ENCODE measurements around the gene MICAL2.

GRCh38 chr11:12116425-12117032 is 6.1 kb downstream of the MICAL2 start:
- TF ChIP-seq CTCF (tag by site-specific recombination; IDR thresholded peaks at IDR 0.05) (no peak), ZBTB7A (tag by site-specific recombination; IDR thresholded peaks at IDR 0.05; ENCODE audit: low read depth) (no peak), KLF17 (tag by site-specific recombination; IDR thresholded peaks at IDR 0.05) (no peak), ZNF626 (tag by site-specific recombination; IDR thresholded peaks at IDR 0.05) (no peak), ZNF274 (IDR thresholded peaks at IDR 0.05; ENCODE audit: low read length) (no peak), ZNF274 (tag by site-specific recombination; IDR thresholded peaks at IDR 0.05; ENCODE audit: borderline replicate concordance) (no peak), MZF1 (tag by site-specific recombination; IDR thresholded peaks at IDR 0.05; ENCODE audit: borderline replicate concordance) (no peak), BCL11A (tag by site-specific recombination; IDR thresholded peaks at IDR 0.05; ENCODE audit: low read depth) (no peak), ZNF248 (tag by site-specific recombination; IDR thresholded peaks at IDR 0.05) (no peak), ZNF239 (tag by site-specific recombination; IDR thresholded peaks at IDR 0.05) (no peak), ZNF280C (tag by site-specific recombination; IDR thresholded peaks at IDR 0.05) (no peak), REST (tag by site-specific recombination; IDR thresholded peaks at IDR 0.05) (no peak), ATF2 (tag by site-specific recombination; IDR thresholded peaks at IDR 0.05; ENCODE audit: low read depth) (no peak), ZNF521 (tag by site-specific recombination; IDR thresholded peaks at IDR 0.05) (no peak), KLF8 (tag by site-specific recombination; IDR thresholded peaks at IDR 0.05) (no peak)

Data from HEK293 (cell line).